GM12864 (cell line): ENCODE data around the gene RASAL1.

Experiments used
- DNase-seq: peaks from one replicate; pipeline ENCODE4 v3.0.0-alpha.2; 2011; ENCODE audit warnings: low read depth
- H3K4me3 ChIP-seq: 2 replicates; pipeline ENCODE4 v1.5.1; 2011; ENCODE audit warnings: mild to moderate bottlenecking, low read depth, low read length, control low read depth
- CTCF ChIP-seq: IDR thresholded peaks from 2 replicates; pipeline ENCODE4 v1.5.1; 2011; ENCODE audit warnings: low read depth, mild to moderate bottlenecking, moderate library complexity, low read length, control low read depth, inconsistent platforms; ENCODE audit errors: missing control alignments

Gene RASAL1

GRCh38 chr12:113179023-113179422, 43.5 kb upstream of the RASAL1 start:
- TF ChIP-seq CTCF = no peak
- DNase-seq = no peak
- H3K4me3 ChIP-seq = no peak overlapping the region

- no peak for DNase-seq
- TF ChIP-seq CTCF = peak; percentile 99
- H3K4me3 ChIP-seq = no peak overlapping the region
Measured at GRCh38 chr12:113174461-113175384, 39.2 kb upstream of the RASAL1 start.

GRCh38 chr12:113173081-113173698, 37.6 kb upstream of the RASAL1 start:
- no peak overlapping the region for H3K4me3 ChIP-seq
- DNase-seq = no peak
- TF ChIP-seq CTCF = no peak

GRCh38 chr12:113172185-113172584, 36.6 kb upstream of the RASAL1 start:
- no peak overlapping the region for H3K4me3 ChIP-seq
- no peak for DNase-seq
- no peak for TF ChIP-seq CTCF

GRCh38 chr12:113171543-113171942, 36.0 kb upstream of the RASAL1 start:
- no peak for DNase-seq
- no peak for TF ChIP-seq CTCF
- H3K4me3 ChIP-seq = no peak overlapping the region

GRCh38 chr12:113170926-113171325, 35.4 kb upstream of the RASAL1 start:
- no peak for DNase-seq
- no peak for TF ChIP-seq CTCF
- H3K4me3 ChIP-seq = no peak overlapping the region

- no peak for DNase-seq
- H3K4me3 ChIP-seq = no peak overlapping the region
- TF ChIP-seq CTCF = no peak
Measured at GRCh38 chr12:113170457-113170856, 34.9 kb upstream of the RASAL1 start.
